ENCODE measurements around the gene PRM2.

PRM2 gene

GRCh38 chr16:11289202-11289601 lies 12.9 kb upstream of the PRM2 start:
- no peak overlapping the region for H3K27ac ChIP-seq
- CTCF ChIA-PET, result no interaction called here
- TF ChIP-seq CTCF (conservative IDR thresholded peaks at IDR 0.05; ENCODE audit: low read depth), result no peak
- POLR2A ChIA-PET (ENCODE audit: low non-redundant PET), result no interaction called here
- no peak for DNase-seq (ENCODE audit: low spot score)

- CTCF ChIA-PET, result no interaction called here
- POLR2A ChIA-PET (ENCODE audit: low non-redundant PET), result no interaction called here
- no peak for TF ChIP-seq CTCF (conservative IDR thresholded peaks at IDR 0.05; ENCODE audit: low read depth)
- DNase-seq (ENCODE audit: low spot score), result no peak
- no peak overlapping the region for H3K27ac ChIP-seq
These were observed 9.6 kb upstream of the PRM2 start for GRCh38 chr16:11285842-11286241.

- POLR2A ChIA-PET (ENCODE audit: low non-redundant PET), result no interaction called here
- CTCF ChIA-PET, result interaction anchor here (0.7 kb wide), 1 partner anchor 583 kb away, joined by 3 read pairs; no protein-coding TSS in a partner anchor
- DNase-seq (ENCODE audit: low spot score), result no peak
- no peak for TF ChIP-seq CTCF (conservative IDR thresholded peaks at IDR 0.05; ENCODE audit: low read depth)
- H3K27ac ChIP-seq, result no peak overlapping the region
These were observed 7.6 kb upstream of the PRM2 start for GRCh38 chr16:11283820-11284248.

GRCh38 chr16:11280616-11281522 lies 4.6 kb upstream of the PRM2 start, which contains the start of gene PRM1:
Gene PRM1 (minus strand): TSS chr16:11281330. CDS start chr16:11281238, 92 bp downstream.
- CTCF ChIA-PET, result no interaction called here
- POLR2A ChIA-PET (ENCODE audit: low non-redundant PET), result no interaction called here
- H3K27ac ChIP-seq, result no peak within 1 kb of the TSS
- DNase-seq (ENCODE audit: low spot score), result no peak
- TF ChIP-seq CTCF (conservative IDR thresholded peaks at IDR 0.05; ENCODE audit: low read depth), result no peak

GRCh38 chr16:11278681-11279628 lies 2.7 kb upstream of the PRM2 start:
- no peak for DNase-seq (ENCODE audit: low spot score)
- ChIA-PET POLR2A (ENCODE audit: low non-redundant PET) (no interaction called here), CTCF (no interaction called here)
- no peak for TF ChIP-seq CTCF (conservative IDR thresholded peaks at IDR 0.05; ENCODE audit: low read depth)
- no peak overlapping the region for H3K27ac ChIP-seq

GRCh38 chr16:11277607-11278337 lies 1.5 kb upstream of the PRM2 start:
- H3K27ac ChIP-seq, result no peak overlapping the region
- DNase-seq (ENCODE audit: low spot score), result no peak
- ChIA-PET CTCF (interaction anchor here (0.7 kb wide), 1 partner anchor 13 kb away, joined by 3 read pairs; no protein-coding TSS in a partner anchor), POLR2A (ENCODE audit: low non-redundant PET) (no interaction called here)
- no peak for TF ChIP-seq CTCF (conservative IDR thresholded peaks at IDR 0.05; ENCODE audit: low read depth)
